Aorta (tissue), 5 donors: ENCODE results near the gene ZFX. TPM values are rescaled to one million over a fixed set of nuclear protein-coding genes. Genes with fewer than 3 reads are reported as not detected.

Experiments
- ATAC-seq: fragments of 200-7000 bp; cut with Tn5 transposase; one replicate; pipeline ENCODE4 v1.9.1; 2022; ENCODE audit warnings: moderate library complexity; ENCODE audit not compliant: low FRiP score
- DNase-seq, 2 donors: peaks; one replicate each; pipeline ENCODE4 v3.0.0-alpha.2; 2020
- H3K27ac ChIP-seq, 2 donors: one replicate each; pipeline ENCODE4 v1.5.1; 2013; ENCODE audit warnings: low read length in 2 of 2, mild to moderate bottlenecking in 2 of 2, moderate library complexity in 2 of 2, control low read depth in 1 of 2, inconsistent platforms in 1 of 2, low read depth in 1 of 2
- H3K27me3 ChIP-seq, 2 donors: one replicate each; pipeline ENCODE4 v1.6.1; 2013; ENCODE audit warnings: control low read depth in 1 of 2, low read length in 1 of 2, mild to moderate bottlenecking in 1 of 2, moderate library complexity in 1 of 2; ENCODE audit not compliant: insufficient read depth in 2 of 2, control insufficient read depth in 1 of 2
- H3K36me3 ChIP-seq, 2 donors: one replicate each; pipeline ENCODE4 v1.6.1; 2013; ENCODE audit warnings: control low read depth in 1 of 2, low read length in 1 of 2, mild to moderate bottlenecking in 1 of 2; ENCODE audit not compliant: insufficient read depth in 2 of 2, control insufficient read depth in 1 of 2
- H3K4me1 ChIP-seq, 2 donors: one replicate each; pipeline ENCODE4 v1.6.1; 2013; ENCODE audit warnings: low read length in 2 of 2, control low read depth in 1 of 2, mild to moderate bottlenecking in 1 of 2, moderate library complexity in 1 of 2; ENCODE audit not compliant: insufficient read depth in 2 of 2, control insufficient read depth in 1 of 2
- H3K4me3 ChIP-seq, 2 donors: one replicate each; pipeline ENCODE4 v1.5.1; 2013; ENCODE audit warnings: low read length in 2 of 2, control low read depth in 1 of 2, mild to moderate bottlenecking in 1 of 2
- H3K9me3 ChIP-seq: one replicate; pipeline ENCODE4 v1.6.1; 2013; ENCODE audit warnings: mild to moderate bottlenecking, low read length; ENCODE audit not compliant: control insufficient read depth
- WGBS, 2 donors: extraction: QIAGEN DNeasy Blood & Tissue Kit; methylation state at CpG; one replicate each; pipeline ENCODE4 v1.1.7; 2013; 5-methylcytosine and 5-hydroxymethylcytosine counted together
- intact Hi-C, 2 donors: fragments of 100-400 bp; cut with DNase I; formaldehyde crosslinking; loops; one replicate each; pipeline versions ENCODE4 v1.14.2 to v1.15.0; 2022
- long read RNA-seq, 2 donors: library from polyadenylated mRNA; unstranded; transcript quantifications; one replicate each; pipeline ENCODE4 v2.0.0, GENCODE V29; 2020 to 2021
- polyA plus RNA-seq, 2 donors: library from polyadenylated mRNA; stranded (reverse); fragments of 200-250 nt; gene quantifications; one replicate each; pipeline ENCODE4 v1.2.3, GENCODE V29; 2013
- total RNA-seq, 2 donors: library from RNA; stranded (reverse); fragmentation: NEBNext Ultra II Directional; extraction: Animal tissue kit (Norgen Biotek cat#: 25700); gene quantifications; one replicate each; pipeline ENCODE4 v1.2.1, GENCODE V29; 2021
- donor health status: healthy with polysubstance abuse.
- donor health status: Bipolar disorder and iron deficiency.
- donor health status: DM: no; HTN: no; CAD: no.
- donor health status: DM: no; HTN: no; CAD: no.
- donor health status: DM: yes; HTN: yes; CAD: no.

The ZFX gene
- 10 to 100 TPM; 66.1 to 76.3 TPM for total RNA-seq
- polyA plus RNA-seq: 10 to 100 TPM in 1 of 2 donors, 1 to 10 TPM in 1; 7.1 to 12.8 TPM
- long read RNA-seq, donor 1, partial matches to known transcripts: 10 of 43 reads
- long read RNA-seq, donor 1, other reads (novel, unspliced or antisense): 33 of 43 reads
- long read RNA-seq, donor 2, partial matches to known transcripts: 0 of 11 reads
- long read RNA-seq, donor 2, other reads (novel, unspliced or antisense): 10 of 11 reads

DNA sequence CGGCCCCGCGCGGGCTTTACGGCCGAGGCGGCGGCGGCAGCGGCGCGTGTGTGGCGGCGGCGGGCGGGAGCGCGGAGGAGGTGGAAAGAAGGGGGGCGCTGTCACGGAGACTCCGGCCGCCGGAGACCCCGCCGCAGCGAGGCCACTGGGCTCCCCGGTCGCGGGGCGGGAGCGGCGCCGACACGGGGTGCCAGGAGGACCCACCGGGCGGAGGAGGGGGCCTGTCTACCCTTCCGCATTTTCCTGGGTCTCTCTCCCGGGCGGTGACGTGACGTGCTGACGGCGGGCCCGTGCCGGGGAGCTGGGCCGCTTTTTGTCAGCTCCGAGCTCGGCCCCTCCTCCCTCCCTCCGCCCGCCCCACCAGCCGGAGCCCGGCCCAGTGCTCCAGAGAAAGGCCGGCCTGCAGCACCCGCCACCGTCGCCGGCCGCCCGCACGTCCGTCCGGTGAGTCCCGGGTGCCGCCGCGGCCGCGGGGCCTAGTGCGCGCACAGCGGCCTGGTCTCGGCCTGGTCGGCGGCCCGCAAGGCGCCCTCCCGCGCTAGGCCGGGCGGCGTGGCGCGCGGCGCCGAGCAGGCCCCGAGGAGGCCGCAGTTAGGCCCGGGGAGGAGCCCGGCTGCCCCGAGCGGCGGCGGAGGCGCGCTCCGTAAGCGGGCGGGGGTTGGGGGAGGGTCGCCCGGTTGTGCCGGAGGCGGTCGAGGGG lies at the start of gene ZFX:
ZFX (plus strand) TSS at position 379 of the 700 bp plus-strand sequence. CDS start 23,014 bp downstream, outside the sequence.
- no peaks in the 10 kb centered on the region for H3K36me3 ChIP-seq
- no peaks in the 10 kb centered on the region for H3K27me3 ChIP-seq
- WGBS, 2 donors: 1% methylated on average over 72 to 104 of the region's 104 CpGs
- no peaks in the 10 kb centered on the region for H3K9me3 ChIP-seq
- intact Hi-C loops: loop anchor here (2.0 kb wide), 1 partner anchor 95 kb away; the partner anchor contains the start of gene EIF2S3 (in 2 of the 2)
- H3K4me1 ChIP-seq: peaks cover 0 to 3% of the 10 kb centered on the region in 2 donors
- peak; percentile 89 to 90 for DNase-seq
- peak within 1 kb of the TSS; percentile 99 to 100 for H3K27ac ChIP-seq
- H3K4me3 ChIP-seq: peak within 1 kb of the TSS; percentile 84 to 97
- ATAC-seq: peak; percentile 82

DNA sequence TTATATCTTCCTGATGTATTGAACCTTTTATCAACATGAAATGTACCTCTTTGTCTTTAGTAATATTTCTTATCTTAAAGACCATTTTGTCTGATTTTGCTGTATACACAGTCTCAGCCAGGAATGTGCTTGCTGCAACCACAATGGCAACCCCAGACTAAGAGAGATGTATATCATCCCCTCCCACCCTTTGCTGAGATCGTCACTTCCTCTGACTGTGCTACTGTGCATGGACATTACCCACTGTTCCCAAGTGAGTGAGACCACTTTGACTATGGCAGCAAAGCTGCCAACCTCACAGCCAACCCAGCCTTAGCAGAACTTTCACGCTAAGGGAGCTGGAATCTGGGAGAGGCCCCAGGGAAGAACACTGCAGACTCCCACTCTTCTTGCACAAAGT lies 48.8 kb upstream of the ZFX start:
- Histone ChIP-seq H3K27me3 (no peaks in the 10 kb centered on the region), H3K4me1 (no peaks in the 10 kb centered on the region), H3K9me3 (no peaks in the 10 kb centered on the region), H3K27ac (no peak overlapping the region), H3K4me3 (no peak overlapping the region), H3K36me3 (no peaks in the 10 kb centered on the region)
- DNase-seq (no peak), ATAC-seq (no peak)
- intact Hi-C loops: no loop called here
- WGBS, 2 donors: 65 to 72% methylated on average over 2 of the region's 2 CpGs

DNA sequence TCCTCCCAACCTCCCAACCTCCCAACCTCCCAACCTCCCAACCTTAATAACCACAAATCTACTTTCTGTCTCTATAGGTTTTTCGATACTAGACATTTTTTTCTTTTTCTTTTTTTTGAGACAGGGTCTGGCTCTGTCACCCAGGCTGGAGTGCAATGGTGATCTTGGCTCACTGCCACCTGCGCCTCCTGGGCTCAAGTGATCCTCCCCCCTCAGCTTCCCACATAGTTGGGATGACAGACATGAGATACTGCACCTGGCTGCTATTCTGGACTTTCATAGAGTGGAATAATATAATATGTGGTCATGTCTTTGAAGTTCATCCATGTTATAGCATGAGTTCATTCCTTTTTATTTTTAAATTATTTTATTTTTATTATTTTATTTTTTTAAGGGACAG lies 39.5 kb upstream of the ZFX start:
- WGBS, 2 donors: 48 to 51% methylated on average over 2 of the region's 2 CpGs

DNA sequence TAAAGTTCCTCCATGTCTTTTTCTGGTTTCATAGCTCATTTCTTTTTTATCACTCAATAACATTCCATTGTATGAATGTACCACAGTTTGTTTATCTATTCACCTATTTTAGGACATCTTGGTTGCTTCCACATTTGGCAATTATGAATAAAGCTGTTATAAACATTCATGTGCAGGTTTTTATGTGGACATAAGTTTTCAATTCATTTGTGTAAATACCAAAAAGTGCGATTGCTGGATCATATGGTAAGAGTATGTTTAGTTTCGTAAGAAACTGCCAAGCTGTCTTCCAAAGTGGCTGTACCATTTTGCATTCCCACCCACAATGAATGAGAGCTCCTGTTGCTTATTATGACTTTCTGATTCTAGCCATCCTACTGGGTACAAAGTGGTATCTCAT lies 36.3 kb upstream of the ZFX start:
- no peak overlapping the region for H3K27ac ChIP-seq

More for the DNA sequence above, 39.5 kb upstream of the ZFX start:
- Histone ChIP-seq H3K9me3 (no peaks in the 10 kb centered on the region), H3K36me3 (no peaks in the 10 kb centered on the region), H3K4me1 (no peaks in the 10 kb centered on the region), H3K27ac (no peak overlapping the region), H3K4me3 (no peak overlapping the region), H3K27me3 (no peaks in the 10 kb centered on the region)
- intact Hi-C loops: no loop called here
- ATAC-seq: no peak
- DNase-seq: no peak

GRCh38 chrX:24117258-24117657 lies 32.3 kb upstream of the ZFX start:
- no peaks in the 10 kb centered on the region for H3K36me3 ChIP-seq
- no peak overlapping the region for H3K27ac ChIP-seq
- peak; percentile 63 for ATAC-seq
- 5 to 13% methylated on average over 3 of the region's 3 CpGs for WGBS, 2 donors
- no peaks in the 10 kb centered on the region for H3K9me3 ChIP-seq
- H3K27me3 ChIP-seq: no peaks in the 10 kb centered on the region
- no peak for DNase-seq
- H3K4me3 ChIP-seq: no peak overlapping the region
- H3K4me1 ChIP-seq: no peaks in the 10 kb centered on the region
- intact Hi-C loops: no loop called here

More for the DNA sequence above, 36.3 kb upstream of the ZFX start:
- Histone ChIP-seq H3K4me3 (no peak overlapping the region), H3K9me3 (no peaks in the 10 kb centered on the region), H3K27me3 (no peaks in the 10 kb centered on the region), H3K36me3 (no peaks in the 10 kb centered on the region), H3K4me1 (no peaks in the 10 kb centered on the region)
- WGBS, 2 donors: 64 to 66% methylated on average over 2 of the region's 2 CpGs
- DNase-seq (no peak), ATAC-seq (no peak)
- intact Hi-C loops: no loop called here

GRCh38 chrX:24124244-24124799 lies 25.2 kb upstream of the ZFX start:
- Histone ChIP-seq H3K36me3 (no peaks in the 10 kb centered on the region), H3K9me3 (no peaks in the 10 kb centered on the region), H3K27ac (no peak overlapping the region), H3K4me1 (no peaks in the 10 kb centered on the region), H3K4me3 (no peak overlapping the region), H3K27me3 (no peaks in the 10 kb centered on the region)
- intact Hi-C loops: no loop called here
- DNase-seq (no peak), ATAC-seq (no peak)
- 40 to 42% methylated on average over 4 of the region's 4 CpGs for WGBS, 2 donors

DNA sequence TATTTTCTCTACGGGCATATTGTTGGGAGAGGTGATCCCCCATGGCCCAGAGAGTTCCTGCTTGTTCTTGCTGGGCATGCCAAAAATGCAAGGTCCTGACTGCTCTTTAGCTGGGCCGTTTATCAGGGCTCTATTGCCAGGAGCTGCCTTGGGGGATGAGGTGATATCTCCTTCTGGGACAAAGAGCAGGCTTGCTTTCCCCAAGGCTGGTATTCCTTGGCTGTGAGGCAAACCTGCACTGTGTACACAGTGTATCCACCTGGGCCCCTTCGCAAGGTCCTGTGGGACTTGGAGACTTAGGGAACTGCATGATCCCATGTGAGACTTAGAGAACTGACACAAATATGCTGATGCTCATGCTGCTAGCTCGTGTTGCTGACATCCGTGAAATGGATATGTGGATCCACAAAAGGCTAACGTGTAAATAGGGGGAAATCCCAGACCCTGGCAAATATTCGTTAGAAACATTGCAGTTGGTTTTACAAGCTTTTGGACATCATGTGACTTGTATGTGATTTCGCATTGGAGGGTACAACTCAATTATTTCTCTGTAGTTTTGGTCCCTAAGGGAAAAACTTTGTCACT lies 24.4 kb upstream of the ZFX start:
- H3K36me3 ChIP-seq: no peaks in the 10 kb centered on the region
- no peak overlapping the region for H3K27ac ChIP-seq
- H3K9me3 ChIP-seq: no peaks in the 10 kb centered on the region
- intact Hi-C loops: no loop called here
- no peaks in the 10 kb centered on the region for H3K4me1 ChIP-seq
- no peak for DNase-seq
- ATAC-seq: no peak
- 67% methylated on average over 8 of the region's 8 CpGs for WGBS, 2 donors
- H3K4me3 ChIP-seq: no peak overlapping the region
- no peaks in the 10 kb centered on the region for H3K27me3 ChIP-seq

DNA sequence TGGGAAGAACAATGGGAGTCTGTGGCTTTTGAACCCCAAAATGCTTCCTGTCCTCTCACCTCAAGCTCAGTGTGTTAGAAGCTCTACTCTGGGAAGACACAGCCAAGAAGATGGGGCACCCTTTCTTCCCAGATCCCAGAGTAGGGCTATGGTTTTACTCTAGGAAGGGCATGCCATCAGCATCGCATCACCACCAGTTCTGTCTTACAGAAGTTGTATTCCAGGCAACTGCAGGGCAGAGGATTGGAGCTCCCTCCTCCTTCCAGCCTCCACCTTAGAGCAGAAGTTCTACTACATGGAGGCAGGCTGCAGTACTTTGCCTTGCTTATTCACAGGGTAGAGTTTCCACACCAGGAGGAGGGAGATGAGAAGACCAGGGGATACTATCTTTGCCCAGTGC lies 18.1 kb upstream of the ZFX start:
- 80 to 97% methylated on average over 1 of the region's 1 CpG for WGBS, 2 donors
- intact Hi-C loops: no loop called here
- no peak for ATAC-seq

More for the DNA sequence above, 18.1 kb upstream of the ZFX start:
- no peak overlapping the region for H3K4me3 ChIP-seq
- no peaks in the 10 kb centered on the region for H3K27me3 ChIP-seq
- H3K36me3 ChIP-seq: no peaks in the 10 kb centered on the region
- DNase-seq: no peak
- H3K9me3 ChIP-seq: no peaks in the 10 kb centered on the region
- H3K27ac ChIP-seq: no peak overlapping the region
- H3K4me1 ChIP-seq: no peaks in the 10 kb centered on the region
